Fibroblast of villous mesenchyme (primary cell): ENCODE data around the gene KLF12. TPM values are rescaled to one million over a fixed set of nuclear protein-coding genes. Genes with fewer than 3 reads are reported as not detected.

Experiments used
- DNase-seq: peaks from one replicate; pipeline ENCODE4 v3.0.0-alpha.2; 2010; ENCODE audit warnings: low read depth
- H3K4me3 ChIP-seq: 2 replicates; pipeline ENCODE4 v1.5.1; 2011; ENCODE audit warnings: low read depth, mild to moderate bottlenecking, low read length
- CTCF ChIP-seq: IDR thresholded peaks from 2 replicates; pipeline ENCODE4 v1.5.1; 2012; ENCODE audit warnings: low read depth, mild to moderate bottlenecking, low read length; ENCODE audit not compliant: insufficient read depth
- total RNA-seq: library from RNA; depleted of rRNA; stranded (reverse); fragments of >200 nt; gene quantifications from 2 replicates; pipeline ENCODE4 v1.2.3, GENCODE V29; 2012

Gene KLF12
- total RNA-seq, 1 donor = 13.0 TPM

DNA sequence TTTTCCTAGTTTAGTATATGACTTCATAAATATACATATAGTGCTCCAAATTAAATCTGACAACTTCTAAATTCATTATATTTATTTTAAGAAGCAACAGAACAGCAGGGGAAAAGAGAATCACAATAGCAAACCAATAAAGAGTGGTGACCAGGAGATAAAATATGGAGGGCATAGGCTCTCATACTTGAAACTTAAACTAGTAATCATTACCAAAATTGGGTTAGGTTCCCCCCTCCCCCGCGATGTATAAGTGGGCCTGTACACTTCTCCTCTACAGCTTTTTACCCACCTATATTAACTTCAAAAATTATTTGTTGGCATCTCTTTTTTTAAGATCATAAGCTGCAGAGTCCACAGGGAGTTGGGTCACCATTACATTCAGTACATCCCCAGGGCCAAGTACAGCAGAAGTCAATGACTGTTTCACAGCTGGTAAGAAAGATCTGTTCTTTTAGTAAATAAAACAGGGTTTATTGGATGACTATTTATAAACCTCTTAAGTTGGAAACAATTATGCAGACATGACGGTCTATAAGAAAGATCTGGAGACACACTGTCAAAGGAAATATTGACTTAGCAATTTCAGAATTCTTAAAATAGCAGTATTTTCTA lies 29.4 kb downstream of the KLF12 start:
- no peak for DNase-seq
- no peak for TF ChIP-seq CTCF
- H3K4me3 ChIP-seq = no peak overlapping the region

DNA sequence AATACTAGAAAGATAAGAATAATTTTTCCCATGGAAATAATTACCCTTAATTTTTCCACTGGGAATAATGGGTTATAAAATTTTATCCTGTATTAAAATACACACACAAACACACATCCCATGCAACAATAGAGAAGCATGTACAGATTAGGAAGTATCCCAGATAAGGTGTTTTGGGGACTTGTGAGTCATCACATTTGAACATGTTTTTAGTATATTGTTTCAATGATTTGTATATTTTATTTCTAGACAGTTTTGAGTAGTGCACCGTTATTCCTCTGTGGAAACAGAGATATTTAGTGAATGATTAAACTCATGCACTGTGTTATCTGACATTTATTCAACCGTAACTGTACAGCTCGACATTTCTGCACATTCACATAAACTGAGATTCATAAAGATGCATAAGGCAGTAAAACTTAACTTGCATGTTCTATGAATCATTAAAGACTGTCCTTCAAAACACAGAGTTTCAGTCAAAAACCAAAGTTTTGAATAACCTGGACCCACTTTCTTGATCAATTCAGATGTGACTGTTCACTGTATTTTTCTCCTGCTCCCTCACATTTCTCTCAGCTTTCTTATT lies 30.1 kb downstream of the KLF12 start:
- TF ChIP-seq CTCF = no peak

DNA sequence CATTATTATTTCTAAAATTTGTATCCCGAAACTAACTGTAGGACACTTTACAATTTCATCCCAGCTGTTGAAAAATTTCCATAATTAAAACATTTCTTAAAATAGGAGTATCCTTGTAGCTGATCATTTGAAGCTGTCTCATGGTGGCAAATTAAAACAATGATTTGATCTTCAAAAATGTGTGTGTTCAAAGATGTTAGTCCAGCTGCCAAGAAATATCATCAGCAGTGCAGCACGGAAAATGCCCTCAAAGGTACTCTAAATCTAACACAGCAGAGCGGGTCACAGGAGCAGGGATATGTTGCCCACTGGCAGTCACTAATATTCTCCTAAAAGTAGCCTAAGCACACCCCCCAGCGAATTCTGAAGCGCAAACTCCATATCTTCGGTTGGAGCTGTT lies 31.0 kb downstream of the KLF12 start:
- H3K4me3 ChIP-seq = no peak overlapping the region
- DNase-seq = no peak
- TF ChIP-seq CTCF = no peak

More for the DNA sequence above, 30.1 kb downstream of the KLF12 start:
- no peak overlapping the region for H3K4me3 ChIP-seq
- no peak for DNase-seq

DNA sequence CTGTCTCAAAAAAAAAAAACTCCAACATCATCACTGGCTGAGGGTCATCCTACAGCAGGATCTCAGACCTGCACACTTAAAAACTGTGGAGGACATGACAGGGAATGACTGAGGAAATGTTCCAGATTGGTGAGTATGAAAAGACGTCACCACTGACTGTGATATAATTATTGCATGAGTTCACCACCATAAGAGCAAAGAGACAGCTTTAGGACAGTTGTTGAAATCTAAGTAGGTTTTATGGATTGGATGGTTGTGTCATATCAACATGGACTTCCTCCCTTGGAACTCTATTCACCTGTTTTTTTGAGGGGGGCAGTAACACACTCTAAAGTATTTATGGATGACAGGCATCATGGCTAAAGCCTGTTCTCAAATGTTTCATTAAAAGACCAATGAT lies 31.5 kb downstream of the KLF12 start:
- DNase-seq = no peak
- no peak for TF ChIP-seq CTCF

DNA sequence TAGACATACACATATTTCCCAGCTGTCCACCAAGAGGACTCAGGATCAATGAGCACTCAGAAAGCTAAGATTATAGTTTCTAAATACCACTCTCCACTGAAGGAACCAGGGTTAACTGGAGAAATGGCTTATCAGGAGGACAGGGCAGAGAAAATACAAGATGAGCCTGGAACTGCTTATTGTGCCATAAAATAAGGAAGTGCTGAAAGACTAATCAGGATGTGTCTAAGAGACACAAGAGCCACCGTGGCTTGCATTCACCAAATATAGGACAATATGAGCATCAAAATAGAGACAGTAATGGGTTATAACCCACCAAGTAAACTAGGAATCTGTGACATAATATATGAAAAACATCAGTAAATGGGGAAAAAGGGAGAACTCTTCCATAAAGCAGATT lies 32.8 kb downstream of the KLF12 start:
- TF ChIP-seq CTCF = no peak
- H3K4me3 ChIP-seq = no peak overlapping the region
- no peak for DNase-seq

More for the DNA sequence above, 31.5 kb downstream of the KLF12 start:
- no peak overlapping the region for H3K4me3 ChIP-seq

DNA sequence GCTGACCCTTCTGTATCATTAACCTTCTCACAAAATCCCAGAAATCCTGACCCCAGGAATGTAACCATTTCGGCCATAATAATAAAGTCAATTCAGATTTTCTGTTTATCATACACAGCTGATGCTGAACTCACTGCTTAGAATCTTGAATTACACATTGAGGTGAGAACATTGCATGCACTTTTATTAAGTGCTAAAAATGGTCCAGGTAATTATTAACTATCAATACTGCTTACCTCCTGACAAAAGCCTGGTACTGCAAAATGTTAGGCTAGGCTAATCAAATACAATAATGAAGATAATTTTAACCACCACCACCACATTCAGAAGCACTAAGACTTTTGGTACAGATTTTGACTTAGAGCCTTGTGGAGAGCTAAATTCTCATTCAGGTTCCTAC lies 36.1 kb downstream of the KLF12 start:
- no peak overlapping the region for H3K4me3 ChIP-seq
- no peak for DNase-seq
- no peak for TF ChIP-seq CTCF

DNA sequence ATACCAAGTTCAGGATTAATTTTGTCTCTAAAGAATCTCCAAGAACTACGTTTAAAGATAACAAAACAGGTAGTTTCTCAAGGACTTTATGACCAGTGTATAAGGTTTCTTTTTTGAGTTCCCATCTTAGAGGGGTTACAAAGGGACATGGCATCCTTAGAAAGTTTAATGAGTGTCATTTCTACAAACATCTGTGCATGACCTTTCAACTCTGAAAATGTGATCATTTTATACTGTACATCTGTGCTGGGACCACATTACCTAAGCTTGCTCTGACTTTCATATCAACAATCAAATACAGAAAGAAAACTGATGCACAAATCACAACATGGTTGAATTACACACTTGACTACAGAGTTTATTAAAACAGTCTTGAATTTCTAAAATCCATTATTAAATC lies 37.1 kb downstream of the KLF12 start:
- DNase-seq = no peak
- no peak overlapping the region for H3K4me3 ChIP-seq
- no peak for TF ChIP-seq CTCF
